IMR-90 (cell line): Measurements from ENCODE around the gene CDR2L. TPM values are rescaled to one million over a fixed set of nuclear protein-coding genes. Genes with fewer than 3 reads are reported as not detected.
A peak's percentile ranks its signal among the peaks of the same experiment; 100 is the strongest.

Source experiments
- ATAC-seq: fragments of 200-7000 bp; cut with Tn5 transposase; 2 replicates; pipeline ENCODE4 v1.9.1; 2020; ENCODE audit warnings: low read depth, mild to moderate bottlenecking, moderate library complexity
- BruUV-seq: library from RNA; stranded (reverse); fragments of 400-500 nt; replicated peaks from 2 replicates; lab custom pipeline; 2021; lab: Mats Ljungman, UMichigan
- CTCF ChIA-PET: fragments of 300-600 bp; formaldehyde crosslinking; extraction: SDS; loops from one replicate; lab custom pipeline; 2021; ENCODE audit warnings: antibody characterized with exemption; lab: Yijun Ruan, JAX
- POLR2A ChIA-PET: fragments of 300-600 bp; sonication (Branson Sonifier 250); formaldehyde crosslinking; loops from one replicate; lab custom pipeline; 2022; ENCODE audit warnings: antibody characterized with exemption; ENCODE audit not compliant: unreplicated experiment; lab: Charles Lee
- DNase-seq: peaks from one replicate; pipeline ENCODE4 v3.0.0; 2013
- H2AFZ ChIP-seq: replicated peaks from 2 replicates; pipeline ENCODE3; 2013; ENCODE audit warnings: low read length, mild to moderate bottlenecking; ENCODE audit not compliant: poor library complexity
- H2AK5ac ChIP-seq: 2 replicates; pipeline ENCODE4 v1.6.1; 2013; ENCODE audit warnings: low read depth, low read length, inconsistent platforms
- H2AK9ac ChIP-seq: replicated peaks from 2 replicates; pipeline ENCODE3; 2013; ENCODE audit warnings: mild to moderate bottlenecking, low read depth, low read length, moderate library complexity; ENCODE audit not compliant: poor library complexity
- H2BK120ac ChIP-seq: 2 replicates; pipeline ENCODE4 v1.6.1; 2013; ENCODE audit warnings: low read depth, low read length, inconsistent platforms
- H2BK15ac ChIP-seq: 3 replicates; pipeline ENCODE4 v1.6.1; 2013; ENCODE audit warnings: low read depth, low read length, inconsistent platforms
- H2BK20ac ChIP-seq: 2 replicates; pipeline ENCODE4 v1.6.1; 2013; ENCODE audit warnings: low read depth, mild to moderate bottlenecking, inconsistent platforms, low read length, moderate library complexity
- H2BK5ac ChIP-seq: 2 replicates; pipeline ENCODE4 v1.6.1; 2013; ENCODE audit warnings: mild to moderate bottlenecking, low read depth, low read length, inconsistent platforms; ENCODE audit not compliant: poor library complexity, severe bottlenecking
- H3K14ac ChIP-seq: replicated peaks from 2 replicates; pipeline ENCODE4 v1.6.1; 2013; ENCODE audit warnings: low read depth, low read length, inconsistent platforms
- H3K18ac ChIP-seq: 2 replicates; pipeline ENCODE4 v1.6.1; 2013; ENCODE audit warnings: low read depth, low read length, control low read depth
- H3K23ac ChIP-seq: 2 replicates; pipeline ENCODE4 v1.6.1; 2013; ENCODE audit warnings: low read depth, low read length, inconsistent platforms
- H3K27ac ChIP-seq: 2 replicates; pipeline ENCODE4 v1.5.1; 2013; ENCODE audit warnings: mild to moderate bottlenecking, control low read depth, low read length; ENCODE audit not compliant: insufficient read depth
- H3K27me3 ChIP-seq: 2 replicates; pipeline ENCODE4 v1.6.1; 2013; ENCODE audit warnings: low read length; ENCODE audit not compliant: control insufficient read depth, insufficient read depth
- H3K36me3 ChIP-seq: 2 replicates; pipeline ENCODE4 v1.6.1; 2013; ENCODE audit warnings: low read length, mixed read lengths; ENCODE audit not compliant: control insufficient read depth, insufficient read depth
- H3K4ac ChIP-seq: 2 replicates; pipeline ENCODE4 v1.6.1; 2013; ENCODE audit warnings: low read depth, low read length, inconsistent platforms
- H3K4me1 ChIP-seq: 2 replicates; pipeline ENCODE4 v1.6.1; 2013; ENCODE audit warnings: low read length, mixed read lengths; ENCODE audit not compliant: control insufficient read depth, insufficient read depth
- H3K4me2 ChIP-seq: 2 replicates; pipeline ENCODE4 v1.6.1; 2013; ENCODE audit warnings: low read depth, mild to moderate bottlenecking, control low read depth, low read length, moderate library complexity
- H3K4me3 ChIP-seq: 2 replicates; pipeline ENCODE4 v1.5.1; 2013; ENCODE audit warnings: low read depth, mild to moderate bottlenecking, control low read depth, low read length, moderate library complexity; ENCODE audit not compliant: insufficient read depth
- H3K56ac ChIP-seq: 2 replicates; pipeline ENCODE4 v1.6.1; 2013; ENCODE audit warnings: low read length, inconsistent platforms; ENCODE audit not compliant: insufficient read depth; ENCODE audit errors: extremely low read depth
- H3K79me1 ChIP-seq, 2 experiments: 2 replicates each; pipeline ENCODE4 v1.6.1; 2013; ENCODE audit warnings: low read length in 2 of 2, inconsistent platforms in 1 of 2, low read depth in 1 of 2
- H3K9ac ChIP-seq: 2 replicates; pipeline ENCODE4 v1.6.1; 2013; ENCODE audit warnings: low read depth, low read length, control low read depth
- H3K9me1 ChIP-seq: 2 replicates; pipeline ENCODE4 v1.6.1; 2013; ENCODE audit warnings: low read length, inconsistent platforms; ENCODE audit not compliant: insufficient read depth
- H3K9me3 ChIP-seq: 2 replicates; pipeline ENCODE4 v1.6.1; 2013; ENCODE audit warnings: low read length; ENCODE audit not compliant: control insufficient read depth, insufficient read depth
- H4K20me1 ChIP-seq: 2 replicates; pipeline ENCODE4 v1.6.1; 2013; ENCODE audit warnings: low read length, inconsistent platforms; ENCODE audit not compliant: insufficient read depth
- H4K5ac ChIP-seq: 2 replicates; pipeline ENCODE4 v1.6.1; 2013; ENCODE audit warnings: mild to moderate bottlenecking, low read depth, low read length, control low read depth
- H4K8ac ChIP-seq, 2 experiments: 2 replicates each; pipeline ENCODE4 v1.6.1; 2013; ENCODE audit warnings: low read depth in 2 of 2, low read length in 2 of 2, control low read depth in 1 of 2, inconsistent platforms in 1 of 2
- H4K91ac ChIP-seq: 2 replicates; pipeline ENCODE4 v1.6.1; 2013; ENCODE audit warnings: low read depth, low read length, inconsistent platforms; ENCODE audit not compliant: insufficient read depth
- BHLHE40 ChIP-seq: fragments of 150-350 bp; IDR thresholded peaks from 2 replicates; pipeline ENCODE4 v1.6.1; 2016; ENCODE audit warnings: mild to moderate bottlenecking, low read depth, low read length
- CHD1 ChIP-seq: IDR thresholded peaks from 2 replicates; pipeline ENCODE4 v1.6.1; 2012; ENCODE audit warnings: low read depth, low read length, improper control_type of control experiment
- MAZ ChIP-seq: IDR thresholded peaks from 2 replicates; pipeline ENCODE4 v1.6.1; 2012; ENCODE audit warnings: low read depth, mild to moderate bottlenecking, low read length, improper control_type of control experiment, moderate library complexity, borderline replicate concordance
- MXI1 ChIP-seq: IDR thresholded peaks from 2 replicates; pipeline ENCODE4 v1.6.1; 2012; ENCODE audit warnings: low read depth, mild to moderate bottlenecking, low read length, moderate library complexity, borderline replicate concordance
- POLR2A ChIP-seq: IDR thresholded peaks from 2 replicates; pipeline ENCODE4 v1.6.1; 2012; ENCODE audit warnings: mild to moderate bottlenecking, low read depth, low read length
- RAD21 ChIP-seq: IDR thresholded peaks from 2 replicates; pipeline ENCODE4 v1.6.1; 2012; ENCODE audit warnings: low read length, improper control_type of control experiment
- SMC3 ChIP-seq: fragments of 150-350 bp; IDR thresholded peaks from 2 replicates; pipeline ENCODE4 v1.6.1; 2016; ENCODE audit warnings: low read depth, mild to moderate bottlenecking, antibody characterized with exemption, low read length, moderate library complexity
- WGBS, 2 experiments: methylation state at CpG; one replicate each; pipeline versions ENCODE4 v1.1.5 to v1.1.7; 2013; ENCODE audit warnings: missing lambda C conversion rate in 2 of 2; ENCODE audit not compliant: insufficient read length in 1 of 2; ENCODE audit errors: extremely low coverage in 2 of 2; 5-methylcytosine and 5-hydroxymethylcytosine counted together
- dilution Hi-C: fragments of 300-500 bp; cut with HindIII; formaldehyde crosslinking; loops from one replicate; pipeline ENCODE4 v1.14.3; 2018; ENCODE audit warnings: low sequenced_read_pairs; ENCODE audit not compliant: unreplicated experiment
- in situ Hi-C: fragments of 300-500 bp; cut with MboI; formaldehyde crosslinking; loops from 3 replicates; pipeline ENCODE4 v1.14.3; 2019; ENCODE audit warnings: low sequenced_read_pairs, inconsistent platforms, mixed read lengths
- intact Hi-C: fragments of 100-400 bp; cut with micrococcal nuclease; formaldehyde crosslinking; loops from 2 replicates; pipeline ENCODE4 v1.10.0; 2022
- polyA plus RNA-seq, 3 experiments: library from polyadenylated mRNA; depleted of rRNA; stranded (reverse); fragments of >200 nt; gene quantifications; 2 replicates each; pipeline ENCODE4 v1.2.3, GENCODE V29; 2012; ENCODE audit warnings: low replicate concordance in 1 of 3
- total RNA-seq: library from RNA; depleted of rRNA; stranded (reverse); fragments of >200 nt; gene quantifications from 2 replicates; pipeline ENCODE4 v1.2.3, GENCODE V29; 2012
- TF ChIP-seq, protein P1 (sequence below): conservative IDR thresholded peaks from 2 replicates; pipeline ENCODE4 v1.5.1; 2012; ENCODE audit warnings: mild to moderate bottlenecking, low read depth, low read length, improper control_type of control experiment
- TF ChIP-seq, protein P2 (sequence below): fragments of 150-350 bp; IDR thresholded peaks from 2 replicates; pipeline ENCODE4 v1.6.1; 2017; ENCODE audit warnings: mild to moderate bottlenecking, antibody characterized with exemption, low read length, low read depth

CDR2L gene
- total and polyA plus RNA-seq, 2 of the 4 experiments (the other 2 are of a cell fraction), result 5.7 to 18.9 TPM

GRCh38 chr17:74987909-74988711 lies 678 bp downstream of the CDR2L start:
- H3K4ac ChIP-seq, result peak overlapping the region; percentile 94
- no peaks in the 10 kb centered on the region for H3K27me3 ChIP-seq
- 0% methylated on average over 48 of the region's 76 CpGs; no CpG with 5 or more reads in 1 of the 2 experiments for WGBS, 2 experiments
- H3K79me1 ChIP-seq, result peaks cover 15 to 54% of the 10 kb centered on the region in 2 experiments; a peak in 3 of 4 replicates
- H4K8ac ChIP-seq, result peak overlapping the region; percentile 98 to 99
- peak overlapping the region; percentile 93 for H3K4me2 ChIP-seq
- ChIA-PET CTCF (interaction anchor here (0.8 to 2.9 kb wide), 7 partner anchors 10 to 192 kb away, joined by 3 to 9 read pairs (median 5); partner anchors contain the start of gene MRPL58), POLR2A (interaction anchor here (0.6 to 2.0 kb wide), 7 partner anchors 12 to 95 kb away, joined by 3 to 8 read pairs (median 4); partner anchors contain the start of genes HID1 and MRPL58)
- H3K56ac ChIP-seq, result peak overlapping the region; percentile 96
- peak overlapping the region; percentile 95 for H3K4me3 ChIP-seq
- peak overlapping the region; percentile 99 for H2AK9ac ChIP-seq
- H4K20me1 ChIP-seq, result peaks cover 14% of the 10 kb centered on the region
- BruUV-seq, result no TSS peak
- peak overlapping the region; percentile 48 for H2BK120ac ChIP-seq
- peak overlapping the region; percentile 99 for H4K91ac ChIP-seq
- peaks cover 10% of the 10 kb centered on the region for H3K4me1 ChIP-seq
- peak overlapping the region; percentile 75; the same call in 2 of the 3 replicates for H2BK15ac ChIP-seq
- H3K9me3 ChIP-seq, result no peaks in the 10 kb centered on the region
- TF ChIP-seq, protein P1, sequence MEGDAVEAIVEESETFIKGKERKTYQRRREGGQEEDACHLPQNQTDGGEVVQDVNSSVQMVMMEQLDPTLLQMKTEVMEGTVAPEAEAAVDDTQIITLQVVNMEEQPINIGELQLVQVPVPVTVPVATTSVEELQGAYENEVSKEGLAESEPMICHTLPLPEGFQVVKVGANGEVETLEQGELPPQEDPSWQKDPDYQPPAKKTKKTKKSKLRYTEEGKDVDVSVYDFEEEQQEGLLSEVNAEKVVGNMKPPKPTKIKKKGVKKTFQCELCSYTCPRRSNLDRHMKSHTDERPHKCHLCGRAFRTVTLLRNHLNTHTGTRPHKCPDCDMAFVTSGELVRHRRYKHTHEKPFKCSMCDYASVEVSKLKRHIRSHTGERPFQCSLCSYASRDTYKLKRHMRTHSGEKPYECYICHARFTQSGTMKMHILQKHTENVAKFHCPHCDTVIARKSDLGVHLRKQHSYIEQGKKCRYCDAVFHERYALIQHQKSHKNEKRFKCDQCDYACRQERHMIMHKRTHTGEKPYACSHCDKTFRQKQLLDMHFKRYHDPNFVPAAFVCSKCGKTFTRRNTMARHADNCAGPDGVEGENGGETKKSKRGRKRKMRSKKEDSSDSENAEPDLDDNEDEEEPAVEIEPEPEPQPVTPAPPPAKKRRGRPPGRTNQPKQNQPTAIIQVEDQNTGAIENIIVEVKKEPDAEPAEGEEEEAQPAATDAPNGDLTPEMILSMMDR, result peak; percentile 42
- TF ChIP-seq BHLHE40 (no peak), RAD21 (no peak), POLR2A (peak; percentile 73), MAZ (peak; percentile 55; the same call in 1 of the 2 replicates), SMC3 (peak; percentile 3; the same call in 1 of the 2 replicates), MXI1 (peak; percentile 63; the same call in 1 of the 2 replicates), CHD1 (0 out of 2 replicates have a peak, but pooled peaks have one; percentile 89)
- TF ChIP-seq, protein P2, sequence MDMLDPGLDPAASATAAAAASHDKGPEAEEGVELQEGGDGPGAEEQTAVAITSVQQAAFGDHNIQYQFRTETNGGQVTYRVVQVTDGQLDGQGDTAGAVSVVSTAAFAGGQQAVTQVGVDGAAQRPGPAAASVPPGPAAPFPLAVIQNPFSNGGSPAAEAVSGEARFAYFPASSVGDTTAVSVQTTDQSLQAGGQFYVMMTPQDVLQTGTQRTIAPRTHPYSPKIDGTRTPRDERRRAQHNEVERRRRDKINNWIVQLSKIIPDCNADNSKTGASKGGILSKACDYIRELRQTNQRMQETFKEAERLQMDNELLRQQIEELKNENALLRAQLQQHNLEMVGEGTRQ, result no peak
- DNase-seq (peak; percentile 76), ATAC-seq (peak; percentile 73)
- H3K9ac ChIP-seq, result peak overlapping the region; percentile 95
- in situ Hi-C loops, result no loop called here
- intact Hi-C loops, result loop anchor here (1.0 to 5.0 kb wide), 3 partner anchors 25 to 124 kb away; partner anchors contain the start of gene MRPL58
- peak overlapping the region; percentile 97 for H4K5ac ChIP-seq
- dilution Hi-C loops, result no loop called here
- peaks cover 4% of the 10 kb centered on the region; the same call in 1 of the 2 replicates for H3K36me3 ChIP-seq
- peak overlapping the region; percentile 95 for H2AFZ ChIP-seq
- H3K27ac ChIP-seq, result peak overlapping the region; percentile 92
- peaks cover 23% of the 10 kb centered on the region for H3K9me1 ChIP-seq
- peak overlapping the region; percentile 95 for H3K18ac ChIP-seq
- H2AK5ac ChIP-seq, result peak overlapping the region; percentile 97
- peak overlapping the region; percentile 96 for H3K14ac ChIP-seq
- H2BK20ac ChIP-seq, result no peak overlapping the region
- peak overlapping the region; percentile 95 for H2BK5ac ChIP-seq
- peak overlapping the region; percentile 82 for H3K23ac ChIP-seq
